A673 (cell line): ENCODE data around the gene SOX5. TPM values are rescaled to one million over a fixed set of nuclear protein-coding genes. Genes with fewer than 3 reads are reported as not detected.
A peak's percentile ranks its signal among the peaks of the same experiment; 100 is the strongest.

Experiments
- BruUV-seq: library from RNA; stranded (reverse); fragments of 400-500 nt; replicated peaks from 2 replicates; lab custom pipeline; 2021; lab: Mats Ljungman, UMichigan
- CTCF ChIA-PET: fragments of 300-600 bp; sonication (Branson Sonifier 250); formaldehyde crosslinking; loops from one replicate; lab custom pipeline; 2022; ENCODE audit warnings: antibody characterized with exemption; lab: Charles Lee
- POLR2A ChIA-PET: fragments of 300-600 bp; sonication (Branson Sonifier 250); formaldehyde crosslinking; loops from one replicate; lab custom pipeline; 2022; ENCODE audit warnings: antibody characterized with exemption; ENCODE audit not compliant: low non-redundant PET; lab: Charles Lee
- DNase-seq: peaks from one replicate; pipeline ENCODE4 v3.0.0-alpha.2; 2015; ENCODE audit warnings: low spot score
- H3K27ac ChIP-seq: fragments of 200-600 bp; sonication (generic); 2 replicates; pipeline ENCODE4 v1.5.1; 2016; ENCODE audit warnings: mixed run types, low read depth, mild to moderate bottlenecking, mixed read lengths, antibody characterized with exemption, low read length; ENCODE audit not compliant: poor library complexity, severe bottlenecking
- H3K27me3 ChIP-seq: fragments of 200-600 bp; sonication (generic); replicated peaks from 2 replicates; pipeline ENCODE4 v1.6.1; 2017; ENCODE audit warnings: mixed run types, low read depth, mild to moderate bottlenecking, mixed read lengths, antibody characterized with exemption, low read length; ENCODE audit not compliant: insufficient read depth, poor library complexity
- H3K36me3 ChIP-seq: fragments of 200-600 bp; sonication (generic); 2 replicates; pipeline ENCODE4 v1.6.1; 2016; ENCODE audit warnings: mixed run types, mild to moderate bottlenecking, mixed read lengths, antibody characterized with exemption, low read length; ENCODE audit not compliant: insufficient read depth, poor library complexity, severe bottlenecking
- H3K4me1 ChIP-seq: fragments of 200-600 bp; sonication (generic); 2 replicates; pipeline ENCODE4 v1.6.1; 2017; ENCODE audit warnings: mixed run types, mild to moderate bottlenecking, mixed read lengths, antibody characterized with exemption, low read length; ENCODE audit not compliant: insufficient read depth, poor library complexity, severe bottlenecking
- H3K4me3 ChIP-seq: fragments of 200-600 bp; sonication (generic); 2 replicates; pipeline ENCODE4 v1.5.1; 2016; ENCODE audit warnings: low read depth, mixed run types, mild to moderate bottlenecking, mixed read lengths, low read length; ENCODE audit not compliant: poor library complexity, severe bottlenecking
- H3K9me3 ChIP-seq: fragments of 200-600 bp; sonication (generic); 2 replicates; pipeline ENCODE4 v1.6.1; 2016; ENCODE audit warnings: mixed run types, low read depth, mild to moderate bottlenecking, mixed read lengths, antibody characterized with exemption, low read length; ENCODE audit not compliant: poor library complexity, severe bottlenecking
- CTCF ChIP-seq: fragments of 300-800, 200-600 bp; sonication (generic); conservative IDR thresholded peaks from 2 replicates; pipeline ENCODE4 v1.5.1; 2017; ENCODE audit warnings: low read depth, mild to moderate bottlenecking, antibody characterized with exemption, low read length, moderate library complexity, mixed read lengths
- EZH2 ChIP-seq: fragments of 200-600 bp; sonication (generic); IDR thresholded peaks from 2 replicates; pipeline ENCODE4 v1.6.1; 2017; ENCODE audit warnings: borderline replicate concordance, low read depth, mild to moderate bottlenecking, mixed read lengths, antibody characterized with exemption, low read length; ENCODE audit not compliant: poor library complexity, severe bottlenecking
- intact Hi-C: fragments of 100-400 bp; cut with micrococcal nuclease; formaldehyde crosslinking; loops from one replicate; pipeline ENCODE4 v1.10.0; 2022; ENCODE audit not compliant: unreplicated experiment
- total RNA-seq: library from RNA; stranded (reverse); gene quantifications from 2 replicates; pipeline ENCODE4 v1.2.3, GENCODE V29; 2021

SOX5 gene
- total RNA-seq, 1 experiment from 2014 or later: 11.9 TPM

GRCh38 chr12:23618718-23619117 lies 330.8 kb downstream of the SOX5 start:
- no peaks in the 10 kb centered on the region for H3K27me3 ChIP-seq
- intact Hi-C loops: no loop called here
- H3K4me1 ChIP-seq: no peaks in the 10 kb centered on the region
- ChIA-PET CTCF (no interaction called here), POLR2A (no interaction called here)
- no peak overlapping the region for H3K27ac ChIP-seq
- H3K4me3 ChIP-seq: no peak overlapping the region
- H3K36me3 ChIP-seq: no peaks in the 10 kb centered on the region
- H3K9me3 ChIP-seq: no peaks in the 10 kb centered on the region
- TF ChIP-seq EZH2: no peak
- DNase-seq: no peak
- no TSS peak for BruUV-seq

- Histone ChIP-seq H3K4me3 (no peak overlapping the region), H3K27me3 (no peaks in the 10 kb centered on the region), H3K36me3 (no peaks in the 10 kb centered on the region), H3K4me1 (no peaks in the 10 kb centered on the region), H3K27ac (no peak overlapping the region), H3K9me3 (no peaks in the 10 kb centered on the region)
- DNase-seq: no peak
- ChIA-PET CTCF (no interaction called here), POLR2A (no interaction called here)
- intact Hi-C loops: no loop called here
- TF ChIP-seq CTCF (no peak), EZH2 (no peak)
- no TSS peak for BruUV-seq
Measured at GRCh38 chr12:23617749-23618148, 331.7 kb downstream of the SOX5 start.

GRCh38 chr12:23614280-23614679 lies 335.2 kb downstream of the SOX5 start:
- TF ChIP-seq CTCF (no peak), EZH2 (no peak)
- ChIA-PET POLR2A (no interaction called here), CTCF (no interaction called here)
- BruUV-seq: no TSS peak
- no peak for DNase-seq
- intact Hi-C loops: no loop called here
- no peaks in the 10 kb centered on the region for H3K36me3 ChIP-seq
- H3K9me3 ChIP-seq: no peaks in the 10 kb centered on the region
- no peak overlapping the region for H3K4me3 ChIP-seq
- peaks cover 11% of the 10 kb centered on the region for H3K4me1 ChIP-seq
- H3K27ac ChIP-seq: no peak overlapping the region
- H3K27me3 ChIP-seq: no peaks in the 10 kb centered on the region

- H3K27ac ChIP-seq: no peak overlapping the region
- CTCF ChIA-PET: no interaction called here
- DNase-seq: peak; percentile 71
- H3K27me3 ChIP-seq: no peaks in the 10 kb centered on the region
- H3K4me3 ChIP-seq: no peak overlapping the region
- no TSS peak for BruUV-seq
- no peak for TF ChIP-seq CTCF
- TF ChIP-seq EZH2: no peak
- H3K4me1 ChIP-seq: peaks cover 11% of the 10 kb centered on the region
- H3K36me3 ChIP-seq: no peaks in the 10 kb centered on the region
- POLR2A ChIA-PET: no interaction called here
- H3K9me3 ChIP-seq: no peaks in the 10 kb centered on the region
- intact Hi-C loops: no loop called here
Measured at GRCh38 chr12:23611320-23611719, 338.1 kb downstream of the SOX5 start.
